ENCODE data around the gene SLC5A10.

- TF ChIP-seq EZH2 (IDR thresholded peaks at IDR 0.05; ENCODE audit: borderline replicate concordance, low read length) = no peak
- TF ChIP-seq, protein P1, sequence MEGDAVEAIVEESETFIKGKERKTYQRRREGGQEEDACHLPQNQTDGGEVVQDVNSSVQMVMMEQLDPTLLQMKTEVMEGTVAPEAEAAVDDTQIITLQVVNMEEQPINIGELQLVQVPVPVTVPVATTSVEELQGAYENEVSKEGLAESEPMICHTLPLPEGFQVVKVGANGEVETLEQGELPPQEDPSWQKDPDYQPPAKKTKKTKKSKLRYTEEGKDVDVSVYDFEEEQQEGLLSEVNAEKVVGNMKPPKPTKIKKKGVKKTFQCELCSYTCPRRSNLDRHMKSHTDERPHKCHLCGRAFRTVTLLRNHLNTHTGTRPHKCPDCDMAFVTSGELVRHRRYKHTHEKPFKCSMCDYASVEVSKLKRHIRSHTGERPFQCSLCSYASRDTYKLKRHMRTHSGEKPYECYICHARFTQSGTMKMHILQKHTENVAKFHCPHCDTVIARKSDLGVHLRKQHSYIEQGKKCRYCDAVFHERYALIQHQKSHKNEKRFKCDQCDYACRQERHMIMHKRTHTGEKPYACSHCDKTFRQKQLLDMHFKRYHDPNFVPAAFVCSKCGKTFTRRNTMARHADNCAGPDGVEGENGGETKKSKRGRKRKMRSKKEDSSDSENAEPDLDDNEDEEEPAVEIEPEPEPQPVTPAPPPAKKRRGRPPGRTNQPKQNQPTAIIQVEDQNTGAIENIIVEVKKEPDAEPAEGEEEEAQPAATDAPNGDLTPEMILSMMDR (IDR thresholded peaks at IDR 0.05; ENCODE audit: low read length) = no peak
Measured at GRCh38 chr17:18968945-18969887, 17.3 kb downstream of the SLC5A10 start.
